ENCODE data around the gene COL5A1.

The COL5A1 gene

DNA sequence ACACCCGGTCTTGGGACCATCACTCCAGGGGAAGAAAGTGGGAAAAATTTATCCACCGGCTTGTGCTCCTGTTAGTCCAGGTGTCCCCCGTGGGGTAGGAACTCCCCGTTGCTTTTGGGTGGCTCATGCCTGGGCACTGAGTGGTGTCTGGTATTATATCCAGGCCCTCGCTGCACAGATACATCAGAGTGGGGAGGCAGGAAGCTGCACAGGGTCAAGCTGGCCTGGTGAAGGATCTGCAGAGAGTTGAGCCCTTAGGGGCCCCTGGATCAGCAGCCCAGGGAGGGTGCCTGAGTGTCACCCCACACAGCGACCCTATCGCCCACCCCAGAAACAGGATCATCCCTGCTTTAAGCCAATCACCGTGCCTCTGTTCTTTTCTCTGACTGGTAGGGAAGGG, 24.4 kb upstream of the COL5A1 start (continued):
- TF ChIP-seq, protein P1, sequence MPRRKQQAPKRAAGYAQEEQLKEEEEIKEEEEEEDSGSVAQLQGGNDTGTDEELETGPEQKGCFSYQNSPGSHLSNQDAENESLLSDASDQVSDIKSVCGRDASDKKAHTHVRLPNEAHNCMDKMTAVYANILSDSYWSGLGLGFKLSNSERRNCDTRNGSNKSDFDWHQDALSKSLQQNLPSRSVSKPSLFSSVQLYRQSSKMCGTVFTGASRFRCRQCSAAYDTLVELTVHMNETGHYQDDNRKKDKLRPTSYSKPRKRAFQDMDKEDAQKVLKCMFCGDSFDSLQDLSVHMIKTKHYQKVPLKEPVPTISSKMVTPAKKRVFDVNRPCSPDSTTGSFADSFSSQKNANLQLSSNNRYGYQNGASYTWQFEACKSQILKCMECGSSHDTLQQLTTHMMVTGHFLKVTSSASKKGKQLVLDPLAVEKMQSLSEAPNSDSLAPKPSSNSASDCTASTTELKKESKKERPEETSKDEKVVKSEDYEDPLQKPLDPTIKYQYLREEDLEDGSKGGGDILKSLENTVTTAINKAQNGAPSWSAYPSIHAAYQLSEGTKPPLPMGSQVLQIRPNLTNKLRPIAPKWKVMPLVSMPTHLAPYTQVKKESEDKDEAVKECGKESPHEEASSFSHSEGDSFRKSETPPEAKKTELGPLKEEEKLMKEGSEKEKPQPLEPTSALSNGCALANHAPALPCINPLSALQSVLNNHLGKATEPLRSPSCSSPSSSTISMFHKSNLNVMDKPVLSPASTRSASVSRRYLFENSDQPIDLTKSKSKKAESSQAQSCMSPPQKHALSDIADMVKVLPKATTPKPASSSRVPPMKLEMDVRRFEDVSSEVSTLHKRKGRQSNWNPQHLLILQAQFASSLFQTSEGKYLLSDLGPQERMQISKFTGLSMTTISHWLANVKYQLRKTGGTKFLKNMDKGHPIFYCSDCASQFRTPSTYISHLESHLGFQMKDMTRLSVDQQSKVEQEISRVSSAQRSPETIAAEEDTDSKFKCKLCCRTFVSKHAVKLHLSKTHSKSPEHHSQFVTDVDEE (CRISPR knock-in tag; IDR thresholded peaks at IDR 0.05), result no peak
- TF ChIP-seq, protein P2, sequence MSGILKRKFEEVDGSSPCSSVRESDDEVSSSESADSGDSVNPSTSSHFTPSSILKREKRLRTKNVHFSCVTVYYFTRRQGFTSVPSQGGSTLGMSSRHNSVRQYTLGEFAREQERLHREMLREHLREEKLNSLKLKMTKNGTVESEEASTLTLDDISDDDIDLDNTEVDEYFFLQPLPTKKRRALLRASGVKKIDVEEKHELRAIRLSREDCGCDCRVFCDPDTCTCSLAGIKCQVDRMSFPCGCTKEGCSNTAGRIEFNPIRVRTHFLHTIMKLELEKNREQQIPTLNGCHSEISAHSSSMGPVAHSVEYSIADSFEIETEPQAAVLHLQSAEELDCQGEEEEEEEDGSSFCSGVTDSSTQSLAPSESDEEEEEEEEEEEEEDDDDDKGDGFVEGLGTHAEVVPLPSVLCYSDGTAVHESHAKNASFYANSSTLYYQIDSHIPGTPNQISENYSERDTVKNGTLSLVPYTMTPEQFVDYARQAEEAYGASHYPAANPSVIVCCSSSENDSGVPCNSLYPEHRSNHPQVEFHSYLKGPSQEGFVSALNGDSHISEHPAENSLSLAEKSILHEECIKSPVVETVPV (CRISPR knock-in tag; IDR thresholded peaks at IDR 0.05), result no peak
- TF ChIP-seq ZNF565 (CRISPR knock-in tag; conservative IDR thresholded peaks at IDR 0.05; ENCODE audit: low read depth) (no peak), RARB (CRISPR knock-in tag; IDR thresholded peaks at IDR 0.05) (no peak), TOX (CRISPR knock-in tag; IDR thresholded peaks at IDR 0.05; ENCODE audit: borderline replicate concordance) (no peak), TCF4 (CRISPR knock-in tag; IDR thresholded peaks at IDR 0.05; ENCODE audit: borderline replicate concordance) (no peak)

DNA sequence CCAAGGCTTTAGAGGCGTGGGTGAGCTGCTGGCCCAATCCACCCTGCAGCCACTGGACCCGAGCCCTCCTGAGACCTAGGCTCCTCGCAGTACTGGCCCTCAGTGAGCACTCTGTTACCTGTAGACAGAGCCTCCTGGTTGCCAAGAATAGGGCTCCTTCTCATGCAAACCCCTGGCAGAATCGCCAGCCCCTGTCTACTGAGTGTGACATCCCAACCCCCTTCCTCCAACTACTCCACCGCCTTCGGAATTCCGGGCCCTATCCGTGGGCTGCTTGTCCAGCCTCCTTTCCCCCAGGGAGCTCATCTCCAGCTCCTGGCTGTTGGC, 23.8 kb upstream of the COL5A1 start:
- ATAC-seq, result no peak; the same call in 2 of the 3 replicates
- TF ChIP-seq OSR1 (CRISPR knock-in tag; IDR thresholded peaks at IDR 0.05) (no peak), TCF4 (CRISPR knock-in tag; IDR thresholded peaks at IDR 0.05; ENCODE audit: borderline replicate concordance) (no peak), TOX (CRISPR knock-in tag; IDR thresholded peaks at IDR 0.05; ENCODE audit: borderline replicate concordance) (no peak), PPARA (CRISPR knock-in tag; IDR thresholded peaks at IDR 0.05; ENCODE audit: borderline replicate concordance) (no peak), GLIS3 (CRISPR knock-in tag; IDR thresholded peaks at IDR 0.05) (no peak), BACH2 (CRISPR knock-in tag; IDR thresholded peaks at IDR 0.05; ENCODE audit: borderline replicate concordance) (no peak), CSDC2 (CRISPR knock-in tag; IDR thresholded peaks at IDR 0.05) (no peak), ZNF565 (CRISPR knock-in tag; conservative IDR thresholded peaks at IDR 0.05; ENCODE audit: low read depth) (no peak), ZNF8 (CRISPR knock-in tag; IDR thresholded peaks at IDR 0.05) (no peak), ZFP30 (CRISPR knock-in tag; IDR thresholded peaks at IDR 0.05) (no peak), ZFP3 (CRISPR knock-in tag; IDR thresholded peaks at IDR 0.05) (no peak), ZC3H10 (CRISPR knock-in tag; IDR thresholded peaks at IDR 0.05) (no peak), RARB (CRISPR knock-in tag; IDR thresholded peaks at IDR 0.05) (no peak), ZNF70 (CRISPR knock-in tag; IDR thresholded peaks at IDR 0.05) (no peak), ESRRG (CRISPR knock-in tag; IDR thresholded peaks at IDR 0.05) (no peak)
- TF ChIP-seq, protein P2 (CRISPR knock-in tag; IDR thresholded peaks at IDR 0.05), result no peak
- TF ChIP-seq, protein P1 (CRISPR knock-in tag; IDR thresholded peaks at IDR 0.05), result no peak
- TF ChIP-seq, protein P3, sequence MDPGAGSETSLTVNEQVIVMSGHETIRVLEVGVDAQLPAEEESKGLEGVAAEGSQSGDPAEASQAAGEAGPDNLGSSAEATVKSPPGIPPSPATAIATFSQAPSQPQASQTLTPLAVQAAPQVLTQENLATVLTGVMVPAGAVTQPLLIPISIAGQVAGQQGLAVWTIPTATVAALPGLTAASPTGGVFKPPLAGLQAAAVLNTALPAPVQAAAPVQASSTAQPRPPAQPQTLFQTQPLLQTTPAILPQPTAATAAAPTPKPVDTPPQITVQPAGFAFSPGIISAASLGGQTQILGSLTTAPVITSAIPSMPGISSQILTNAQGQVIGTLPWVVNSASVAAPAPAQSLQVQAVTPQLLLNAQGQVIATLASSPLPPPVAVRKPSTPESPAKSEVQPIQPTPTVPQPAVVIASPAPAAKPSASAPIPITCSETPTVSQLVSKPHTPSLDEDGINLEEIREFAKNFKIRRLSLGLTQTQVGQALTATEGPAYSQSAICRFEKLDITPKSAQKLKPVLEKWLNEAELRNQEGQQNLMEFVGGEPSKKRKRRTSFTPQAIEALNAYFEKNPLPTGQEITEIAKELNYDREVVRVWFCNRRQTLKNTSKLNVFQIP (CRISPR knock-in tag; IDR thresholded peaks at IDR 0.05; ENCODE audit: borderline replicate concordance, low read depth), result no peak
- TF ChIP-seq, protein P4, sequence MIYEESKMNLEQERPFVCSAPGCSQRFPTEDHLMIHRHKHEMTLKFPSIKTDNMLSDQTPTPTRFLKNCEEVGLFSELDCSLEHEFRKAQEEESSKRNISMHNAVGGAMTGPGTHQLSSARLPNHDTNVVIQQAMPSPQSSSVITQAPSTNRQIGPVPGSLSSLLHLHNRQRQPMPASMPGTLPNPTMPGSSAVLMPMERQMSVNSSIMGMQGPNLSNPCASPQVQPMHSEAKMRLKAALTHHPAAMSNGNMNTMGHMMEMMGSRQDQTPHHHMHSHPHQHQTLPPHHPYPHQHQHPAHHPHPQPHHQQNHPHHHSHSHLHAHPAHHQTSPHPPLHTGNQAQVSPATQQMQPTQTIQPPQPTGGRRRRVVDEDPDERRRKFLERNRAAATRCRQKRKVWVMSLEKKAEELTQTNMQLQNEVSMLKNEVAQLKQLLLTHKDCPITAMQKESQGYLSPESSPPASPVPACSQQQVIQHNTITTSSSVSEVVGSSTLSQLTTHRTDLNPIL (CRISPR knock-in tag; IDR thresholded peaks at IDR 0.05; ENCODE audit: low read depth), result no peak
- TF ChIP-seq, protein P5, sequence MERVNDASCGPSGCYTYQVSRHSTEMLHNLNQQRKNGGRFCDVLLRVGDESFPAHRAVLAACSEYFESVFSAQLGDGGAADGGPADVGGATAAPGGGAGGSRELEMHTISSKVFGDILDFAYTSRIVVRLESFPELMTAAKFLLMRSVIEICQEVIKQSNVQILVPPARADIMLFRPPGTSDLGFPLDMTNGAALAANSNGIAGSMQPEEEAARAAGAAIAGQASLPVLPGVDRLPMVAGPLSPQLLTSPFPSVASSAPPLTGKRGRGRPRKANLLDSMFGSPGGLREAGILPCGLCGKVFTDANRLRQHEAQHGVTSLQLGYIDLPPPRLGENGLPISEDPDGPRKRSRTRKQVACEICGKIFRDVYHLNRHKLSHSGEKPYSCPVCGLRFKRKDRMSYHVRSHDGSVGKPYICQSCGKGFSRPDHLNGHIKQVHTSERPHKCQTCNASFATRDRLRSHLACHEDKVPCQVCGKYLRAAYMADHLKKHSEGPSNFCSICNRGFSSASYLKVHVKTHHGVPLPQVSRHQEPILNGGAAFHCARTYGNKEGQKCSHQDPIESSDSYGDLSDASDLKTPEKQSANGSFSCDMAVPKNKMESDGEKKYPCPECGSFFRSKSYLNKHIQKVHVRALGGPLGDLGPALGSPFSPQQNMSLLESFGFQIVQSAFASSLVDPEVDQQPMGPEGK (CRISPR knock-in tag; IDR thresholded peaks at IDR 0.05; ENCODE audit: borderline replicate concordance), result no peak

All from SK-N-SH treated with all-trans-retinoic acid at 6 μM for 48 hours (cell line).